CD4-positive, alpha-beta T cell treated with Interleukin-4 for 4 hours (primary cell): Measurements from ENCODE around the gene SEPTIN5.

Experiments used
- DNase-seq: peaks from one replicate; pipeline ENCODE4 v3.0.0-alpha.2; 2020

SEPTIN5 gene

GRCh38 chr22:19705181-19705934, 8.9 kb upstream of the SEPTIN5 start:
- DNase-seq: no peak

GRCh38 chr22:19706661-19707151, 7.6 kb upstream of the SEPTIN5 start:
- DNase-seq: no peak

GRCh38 chr22:19707347-19708290, 6.7 kb upstream of the SEPTIN5 start:
- DNase-seq: no peak

GRCh38 chr22:19708321-19709011, 5.8 kb upstream of the SEPTIN5 start:
- DNase-seq: no peak

- no peak for DNase-seq
Observed at GRCh38 chr22:19709063-19709769, 5.1 kb upstream of the SEPTIN5 start.

- no peak for DNase-seq
Observed at GRCh38 chr22:19710020-19710768, 4.1 kb upstream of the SEPTIN5 start.

GRCh38 chr22:19710769-19711106, 3.6 kb upstream of the SEPTIN5 start:
- no peak for DNase-seq

GRCh38 chr22:19713245-19713644, 1.1 kb upstream of the SEPTIN5 start:
- DNase-seq: no peak

- no peak for DNase-seq
Observed at GRCh38 chr22:19713650-19714311, 522 bp upstream of the SEPTIN5 start.

GRCh38 chr22:19715188-19715930, 1.1 kb downstream of the SEPTIN5 start:
- DNase-seq: no peak

- DNase-seq: no peak
Observed at GRCh38 chr22:19716041-19716828, 1.9 kb downstream of the SEPTIN5 start.

GRCh38 chr22:19716829-19717105, 2.5 kb downstream of the SEPTIN5 start:
- DNase-seq: no peak

GRCh38 chr22:19717181-19717580, 2.9 kb downstream of the SEPTIN5 start:
- DNase-seq: no peak

- DNase-seq: peak; percentile 67
Observed at GRCh38 chr22:19717691-19718455, 3.6 kb downstream of the SEPTIN5 start.

- DNase-seq: no peak
Observed at GRCh38 chr22:19718456-19719049, 4.2 kb downstream of the SEPTIN5 start.

- DNase-seq: no peak
Observed at GRCh38 chr22:19719050-19719482, 4.8 kb downstream of the SEPTIN5 start.

- no peak for DNase-seq
Observed at GRCh38 chr22:19719488-19720021, 5.3 kb downstream of the SEPTIN5 start.

GRCh38 chr22:19720150-19720827, 6.0 kb downstream of the SEPTIN5 start:
- no peak for DNase-seq
